HG02840 (cell line): Measurements from ENCODE around the gene AMZ2.
"Not testable (repeated sequence)": the region's sequence is repeated elsewhere in the genome, so short reads cannot be mapped to it uniquely, and the experiment has no call there.

Source experiments
- ATAC-seq: cut with Tn5 transposase; IDR thresholded peaks from one replicate; pipeline ENCODE4 v1.9.1; 2021; ENCODE audit warnings: mild to moderate bottlenecking, moderate library complexity, moderate number of reproducible peaks; ENCODE audit not compliant: unreplicated experiment, low FRiP score

Gene AMZ2

GRCh38 chr17:68220186-68220585, 27.7 kb upstream of the AMZ2 start:
- not testable (repeated sequence) for ATAC-seq

- not testable (repeated sequence) for ATAC-seq
Measured at GRCh38 chr17:68220786-68221185, 27.1 kb upstream of the AMZ2 start.

- ATAC-seq, result no peak
Measured at GRCh38 chr17:68221786-68222185, 26.1 kb upstream of the AMZ2 start.

- ATAC-seq, result no peak
Measured at GRCh38 chr17:68222606-68223005, 25.2 kb upstream of the AMZ2 start.

- ATAC-seq, result not testable (repeated sequence)
Measured at GRCh38 chr17:68225055-68225454, 22.8 kb upstream of the AMZ2 start.

GRCh38 chr17:68228039-68228680, 19.7 kb upstream of the AMZ2 start:
- not testable (repeated sequence) for ATAC-seq

- no peak for ATAC-seq
Measured at GRCh38 chr17:68228817-68229570, 18.8 kb upstream of the AMZ2 start.

GRCh38 chr17:68229619-68230018, 18.2 kb upstream of the AMZ2 start:
- ATAC-seq, result no peak

GRCh38 chr17:68231131-68231530, 16.7 kb upstream of the AMZ2 start:
- not testable (repeated sequence) for ATAC-seq

GRCh38 chr17:68231541-68231940, 16.3 kb upstream of the AMZ2 start:
- no peak for ATAC-seq

- not testable (repeated sequence) for ATAC-seq
Measured at GRCh38 chr17:68232741-68233140, 15.1 kb upstream of the AMZ2 start.

- not testable (repeated sequence) for ATAC-seq
Measured at GRCh38 chr17:68234726-68235335, 13.0 kb upstream of the AMZ2 start.

- not testable (repeated sequence) for ATAC-seq
Measured at GRCh38 chr17:68235336-68235791, 12.5 kb upstream of the AMZ2 start.

- ATAC-seq, result peak; percentile 66
Measured at GRCh38 chr17:68237369-68238163, 10.3 kb upstream of the AMZ2 start.

- ATAC-seq, result no peak
Measured at GRCh38 chr17:68238164-68238870, 9.5 kb upstream of the AMZ2 start.

GRCh38 chr17:68238871-68239253, 9.0 kb upstream of the AMZ2 start:
- ATAC-seq, result no peak

GRCh38 chr17:68239632-68240366, 8.0 kb upstream of the AMZ2 start:
- no peak for ATAC-seq

- no peak for ATAC-seq
Measured at GRCh38 chr17:68246271-68247028, 1.4 kb upstream of the AMZ2 start.
